Heart right ventricle (tissue), 16 donors: ENCODE data around the gene CD22. TPM values are rescaled to one million over a fixed set of nuclear protein-coding genes. Genes with fewer than 3 reads are reported as not detected.

Experiments
- ATAC-seq, 8 donors: fragments of 200-7000 bp; cut with Tn5 transposase; one replicate each; pipeline ENCODE4 v1.9.1; 2020; ENCODE audit warnings: mild to moderate bottlenecking in 8 of 8, moderate library complexity in 8 of 8, moderate number of reproducible peaks in 1 of 8
- DNase-seq, 2 donors: peaks; one replicate each; pipeline ENCODE4 v3.0.0-alpha.2; 2020
- H3K27ac ChIP-seq, 10 donors: fragments of 200-600 bp; sonication (generic) in 2 of 10; one replicate each; pipeline versions ENCODE4 v1.5.0 to v1.8.0; 2020 to 2022; ENCODE audit warnings: mild to moderate bottlenecking in 3 of 10
- H3K27me3 ChIP-seq, 7 donors: fragments of 200-600 bp; one replicate each; pipeline ENCODE4 v1.8.0; 2021 to 2022; ENCODE audit warnings: mild to moderate bottlenecking in 2 of 7
- H3K36me3 ChIP-seq, 9 donors: fragments of 200-600 bp; sonication (generic) in 1 of 9; one replicate each; pipeline versions ENCODE4 v1.5.0 to v1.8.0; 2020 to 2022; ENCODE audit warnings: mild to moderate bottlenecking in 2 of 9
- H3K4me1 ChIP-seq, 9 donors: fragments of 200-600 bp; sonication (generic) in 1 of 9; one replicate each; pipeline versions ENCODE4 v1.5.0 to v1.8.0; 2020 to 2022; ENCODE audit warnings: mild to moderate bottlenecking in 4 of 9
- H3K4me3 ChIP-seq, 10 donors: fragments of 200-600 bp; sonication (generic) in 2 of 10; one replicate each; pipeline versions ENCODE4 v1.5.0 to v1.8.0; 2020 to 2022; ENCODE audit warnings: mild to moderate bottlenecking in 7 of 10, moderate library complexity in 2 of 10
- H3K9me3 ChIP-seq, 11 donors: fragments of 200-600 bp in 10 of 11; sonication (generic) in 2 of 11; one replicate each; pipeline versions ENCODE4 v1.5.0 to v1.8.0; 2013 to 2022; ENCODE audit warnings: mild to moderate bottlenecking in 2 of 11, control low read depth in 1 of 11, moderate library complexity in 1 of 11
- WGBS, 2 donors: extraction: QIAGEN DNeasy Blood & Tissue Kit; methylation state at CpG; one replicate each; pipeline ENCODE4 v1.1.7; 2013; ENCODE audit warnings: inconsistent platforms in 1 of 2; 5-methylcytosine and 5-hydroxymethylcytosine counted together
- intact Hi-C, 10 donors: fragments of 100-400 bp; cut with DNase I; formaldehyde crosslinking; loops; one replicate each; pipeline versions ENCODE4 v1.11.1 to v1.14.2; 2022
- polyA plus RNA-seq, 2 donors: library from polyadenylated mRNA; stranded (reverse); fragments of 200-250 nt; gene quantifications; one replicate each; pipeline ENCODE4 v1.2.3, GENCODE V29; 2013
- total RNA-seq, 10 donors: library from RNA; stranded (reverse); fragmentation: NEBNext Ultra II Directional in 3 of 10; extraction: Animal tissue kit (Norgen Biotek cat#: 25700) in 3 of 10; gene quantifications; one replicate each; pipeline versions ENCODE4 v1.2.1 to v1.2.4, GENCODE V29; 2021 to 2023
- TF ChIP-seq, protein P1 (sequence below), 9 donors: fragments of 200-600 bp; sonication (generic) in 2 of 9; IDR thresholded peaks; one replicate each; pipeline versions ENCODE4 v1.5.0 to v1.8.0; 2021 to 2022; ENCODE audit warnings: antibody characterized with exemption in 9 of 9, mild to moderate bottlenecking in 5 of 9, moderate library complexity in 1 of 9
- donor health status: Arrhythmogenic right ventricular cardiomyopathy.
- donor health status: ischemic (EF 13 %, LVEDD 7.1; RV severe dilation, severe dysfunction).
- donor health status: healthy with polysubstance abuse.
- donor health status: DM: no; HTN: yes; CAD: no.
- donor health status: DM: no; HTN: no; CAD: no.
- donor health status: ischemic (EF 25% LVEDD 6.9; RV normal size, moderate dysfunction).
- donor health status: ischemic (EF 25% LVEDD 5.7; RV mildly dilated, moderate dysfunction).
- donor health status: healthy.
- donor health status: DM: yes; HTN: yes; CAD: no.
- donor health status: Ischemic cardiomyopathy.
- donor health status: ischemic (EF 35%, LVEDD 5.7; RV mildly dilated, moderate dysfunction).
- donor health status: nonischemic (EF 11% LVEDD 7.7; RV severe dilation, severe dysfunction).
- donor health status: DM: yes; HTN: yes; CAD: no.
- donor health status: PGD.
- donor health status: ischemic (EF 29% LVEDD 5.4; RV normal size, mild dysfunction).
- donor health status: nonischemic (EF 23%, LVEDD 6.1; RV moderate dilation, normal function).

Gene CD22
- total and polyA plus RNA-seq, 12 donors = 0.07 to 1.6 (median 0.38) TPM; not detected in 2

DNA sequence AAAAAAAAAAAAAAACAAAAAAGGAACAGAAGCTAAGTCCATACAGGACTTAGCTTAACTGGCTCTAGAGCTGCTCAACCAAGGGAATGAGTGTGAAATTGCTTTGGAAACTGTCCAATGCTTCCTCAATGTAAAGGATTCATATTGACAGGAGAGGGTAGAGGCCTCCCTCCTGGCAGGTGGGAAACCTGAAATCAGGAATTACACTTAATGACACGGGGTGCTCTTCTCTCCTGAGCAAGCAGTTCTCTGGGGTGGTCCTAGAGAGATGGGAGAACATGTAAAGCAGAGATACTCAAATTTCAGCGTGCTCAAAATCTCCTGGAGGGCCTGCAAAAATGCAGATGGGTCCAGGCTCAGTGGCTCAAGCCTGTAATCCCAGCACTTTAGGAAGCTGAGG, 40.7 kb upstream of the CD22 start:
- no peaks in the 10 kb centered on the region for H3K9me3 ChIP-seq
- intact Hi-C loops = no loop called here
- TF ChIP-seq, protein P1, sequence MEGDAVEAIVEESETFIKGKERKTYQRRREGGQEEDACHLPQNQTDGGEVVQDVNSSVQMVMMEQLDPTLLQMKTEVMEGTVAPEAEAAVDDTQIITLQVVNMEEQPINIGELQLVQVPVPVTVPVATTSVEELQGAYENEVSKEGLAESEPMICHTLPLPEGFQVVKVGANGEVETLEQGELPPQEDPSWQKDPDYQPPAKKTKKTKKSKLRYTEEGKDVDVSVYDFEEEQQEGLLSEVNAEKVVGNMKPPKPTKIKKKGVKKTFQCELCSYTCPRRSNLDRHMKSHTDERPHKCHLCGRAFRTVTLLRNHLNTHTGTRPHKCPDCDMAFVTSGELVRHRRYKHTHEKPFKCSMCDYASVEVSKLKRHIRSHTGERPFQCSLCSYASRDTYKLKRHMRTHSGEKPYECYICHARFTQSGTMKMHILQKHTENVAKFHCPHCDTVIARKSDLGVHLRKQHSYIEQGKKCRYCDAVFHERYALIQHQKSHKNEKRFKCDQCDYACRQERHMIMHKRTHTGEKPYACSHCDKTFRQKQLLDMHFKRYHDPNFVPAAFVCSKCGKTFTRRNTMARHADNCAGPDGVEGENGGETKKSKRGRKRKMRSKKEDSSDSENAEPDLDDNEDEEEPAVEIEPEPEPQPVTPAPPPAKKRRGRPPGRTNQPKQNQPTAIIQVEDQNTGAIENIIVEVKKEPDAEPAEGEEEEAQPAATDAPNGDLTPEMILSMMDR (IDR thresholded peaks at IDR 0.05) = no peak
- H3K27me3 ChIP-seq = peaks cover 0 to 29% (median 16%) of the 10 kb centered on the region in 7 donors
- H3K4me3 ChIP-seq = no peak overlapping the region
- no peaks in the 10 kb centered on the region for H3K36me3 ChIP-seq
- H3K4me1 ChIP-seq = peaks cover 0 to 4% (median 0%) of the 10 kb centered on the region in 9 donors
- DNase-seq (no peak), ATAC-seq (no peak)
- 66 to 68% methylated on average over 2 of the region's 2 CpGs for WGBS, 2 donors
- H3K27ac ChIP-seq = no peak overlapping the region

DNA sequence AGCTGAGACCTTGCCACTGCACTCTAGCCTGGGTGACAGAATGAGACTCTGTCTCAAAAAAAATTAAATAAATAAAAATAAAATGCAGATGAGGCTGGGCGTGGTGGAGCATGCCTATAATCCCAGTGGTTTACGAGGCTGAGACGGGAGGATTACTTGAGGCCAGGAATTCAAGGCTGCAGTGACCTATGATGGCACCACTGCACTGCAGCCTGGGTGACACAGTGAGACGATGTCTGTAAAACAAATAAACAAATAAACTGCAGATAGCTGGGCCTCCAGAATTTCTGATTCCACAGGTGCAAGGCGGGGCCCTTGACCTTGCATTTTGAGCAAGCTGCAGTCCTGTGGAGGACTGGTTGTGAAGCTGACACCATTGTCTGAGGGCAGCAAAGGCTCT, 40.1 kb upstream of the CD22 start:
- DNase-seq (no peak), ATAC-seq (no peak)
- H3K36me3 ChIP-seq = no peaks in the 10 kb centered on the region
- H3K27ac ChIP-seq = no peak overlapping the region
- H3K9me3 ChIP-seq = no peaks in the 10 kb centered on the region
- intact Hi-C loops = no loop called here
- peaks cover 0 to 4% (median 0%) of the 10 kb centered on the region in 9 donors for H3K4me1 ChIP-seq
- TF ChIP-seq, protein P1 (IDR thresholded peaks at IDR 0.05) = no peak
- 75 to 86% methylated on average over 5 of the region's 5 CpGs for WGBS, 2 donors
- no peak overlapping the region for H3K4me3 ChIP-seq
- H3K27me3 ChIP-seq = peaks cover 0 to 33% (median 22%) of the 10 kb centered on the region in 7 donors

DNA sequence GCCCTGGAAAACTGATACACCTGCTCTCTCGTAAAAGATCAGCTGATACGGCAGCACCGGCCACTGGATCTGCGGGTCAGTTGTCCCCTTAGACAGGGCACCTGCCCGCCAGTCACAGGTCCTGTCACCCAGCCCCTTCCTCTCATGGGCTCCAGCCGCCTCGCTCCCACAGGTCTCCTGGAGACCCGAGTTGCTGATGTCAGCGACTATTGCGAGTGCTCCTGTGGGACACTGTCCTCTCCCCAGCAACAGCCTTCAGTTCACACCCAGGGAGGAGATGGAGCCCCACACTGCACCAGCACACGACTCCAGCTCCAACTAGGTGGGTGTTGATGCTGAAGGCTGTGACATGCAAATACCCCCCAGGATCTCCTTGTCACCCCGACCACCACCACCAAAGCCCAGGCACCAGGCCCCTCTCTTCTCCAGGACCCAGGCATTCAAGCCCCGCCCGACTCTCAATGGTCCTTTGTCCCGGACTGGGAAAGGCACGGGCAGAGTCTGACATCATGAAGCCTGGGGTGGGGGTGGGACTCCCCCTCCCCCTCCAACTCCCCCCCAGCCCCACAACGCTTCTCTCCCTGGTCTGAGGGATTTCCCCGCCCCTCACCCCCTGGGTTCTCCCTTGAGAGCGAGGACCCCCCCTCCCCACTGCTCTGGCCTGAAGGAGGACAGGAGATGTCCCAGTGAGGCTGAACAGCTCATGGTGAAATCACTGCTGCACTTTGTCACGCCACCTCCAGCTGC, 38.4 kb upstream of the CD22 start:
- no peaks in the 10 kb centered on the region for H3K9me3 ChIP-seq
- WGBS, 2 donors = 67 to 72% methylated on average over 20 of the region's 20 CpGs
- peaks cover 0 to 1% (median 0%) of the 10 kb centered on the region in 9 donors for H3K4me1 ChIP-seq
- DNase-seq (no peak), ATAC-seq (no peak)
- H3K27me3 ChIP-seq = peaks cover 0 to 43% (median 27%) of the 10 kb centered on the region in 7 donors
- no peaks in the 10 kb centered on the region for H3K36me3 ChIP-seq
- no peak overlapping the region for H3K4me3 ChIP-seq
- no peak overlapping the region for H3K27ac ChIP-seq
- TF ChIP-seq, protein P1 (IDR thresholded peaks at IDR 0.05) = no peak
- intact Hi-C loops = no loop called here

DNA sequence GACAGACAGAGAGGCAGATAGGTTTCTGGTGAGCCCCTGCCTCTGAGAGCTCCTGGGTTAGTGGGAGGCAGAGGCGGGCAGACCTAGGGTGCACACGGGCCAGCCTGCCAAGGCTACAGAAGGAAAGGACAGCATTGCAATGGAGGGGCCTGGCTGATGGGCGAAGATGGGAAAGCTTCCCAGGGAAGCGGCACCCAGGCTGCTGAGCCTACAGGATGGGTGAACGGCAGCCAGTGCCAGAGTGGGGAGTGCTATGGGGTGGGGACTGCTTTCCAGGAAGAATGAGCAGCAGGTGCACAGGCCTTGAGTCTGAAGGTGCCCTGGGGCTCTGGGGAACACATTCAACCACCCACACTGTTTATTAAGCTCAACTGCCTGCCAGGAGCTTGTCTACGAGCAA, 37.7 kb upstream of the CD22 start:
- WGBS, 2 donors = 68 to 75% methylated on average over 6 of the region's 6 CpGs
- intact Hi-C loops = no loop called here
- Histone ChIP-seq H3K36me3 (no peaks in the 10 kb centered on the region), H3K9me3 (no peaks in the 10 kb centered on the region), H3K4me1 (peaks cover 0 to 6% (median 0%) of the 10 kb centered on the region in 9 donors), H3K27ac (no peak overlapping the region), H3K4me3 (no peak overlapping the region), H3K27me3 (peaks cover 0 to 48% (median 27%) of the 10 kb centered on the region in 7 donors)
- TF ChIP-seq, protein P1 (IDR thresholded peaks at IDR 0.05) = no peak
- ATAC-seq = no peak
- DNase-seq = no peak
